G401 (cell line): ENCODE measurements around the gene PTGES3L. TPM values are rescaled to one million over a fixed set of nuclear protein-coding genes. Genes with fewer than 3 reads are reported as not detected.
A peak's percentile ranks its signal among the peaks of the same experiment; 100 is the strongest.

Source experiments
- DNase-seq: peaks from one replicate; pipeline ENCODE4 v3.0.0-alpha.2; 2015; ENCODE audit warnings: low spot score
- in situ Hi-C: cut with HindIII; loops from 2 replicates; pipeline ENCODE4 v1.10.0; 2016; ENCODE audit warnings: low sequenced_read_pairs, mixed read lengths
- total RNA-seq: library from RNA; depleted of rRNA; stranded (reverse); fragments of >200 nt; shearing (Covaris generic); gene quantifications from 2 replicates; pipeline ENCODE4 v1.2.3, GENCODE V29; 2014; rRNA removed

The PTGES3L gene
- total RNA-seq = not detected in 2 replicates

- in situ Hi-C loops = no loop called here
- DNase-seq = no peak
Measured at GRCh38 chr17:42979511-42980273, at the start of gene PTGES3L. Gene PTGES3L, minus strand, starts transcription at chr17:42980080. Its CDS starts 27 bp downstream, at chr17:42980053.

DNA sequence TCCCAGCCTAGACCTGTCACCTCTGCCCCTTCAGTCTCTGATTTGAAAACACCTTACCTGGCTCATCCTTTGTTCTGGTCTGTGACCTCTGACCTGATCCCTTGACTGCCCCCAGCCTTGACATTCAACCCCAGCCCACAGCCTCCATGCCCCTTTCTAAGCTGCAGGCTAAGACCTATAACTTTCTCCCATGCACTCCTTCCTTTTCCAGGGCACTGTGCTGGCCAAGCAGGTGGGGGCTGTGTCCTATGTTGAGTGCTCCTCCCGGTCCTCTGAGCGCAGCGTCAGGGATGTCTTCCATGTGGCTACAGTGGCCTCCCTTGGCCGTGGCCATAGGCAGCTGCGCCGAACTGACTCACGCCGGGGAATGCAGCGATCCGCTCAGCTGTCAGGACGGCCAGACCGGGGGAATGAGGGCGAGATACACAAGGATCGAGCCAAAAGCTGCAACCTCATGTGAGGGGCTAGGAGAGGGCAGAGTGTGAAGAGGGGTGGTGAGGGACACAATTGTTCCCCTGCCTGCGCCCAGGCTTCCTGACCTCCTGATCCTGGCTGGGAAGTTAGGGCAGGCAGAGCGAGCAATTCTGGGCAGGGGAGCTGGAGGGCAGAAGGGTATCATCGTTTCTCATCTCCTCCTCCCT lies 48.5 kb upstream of the PTGES3L start:
- in situ Hi-C loops = no loop called here

DNA sequence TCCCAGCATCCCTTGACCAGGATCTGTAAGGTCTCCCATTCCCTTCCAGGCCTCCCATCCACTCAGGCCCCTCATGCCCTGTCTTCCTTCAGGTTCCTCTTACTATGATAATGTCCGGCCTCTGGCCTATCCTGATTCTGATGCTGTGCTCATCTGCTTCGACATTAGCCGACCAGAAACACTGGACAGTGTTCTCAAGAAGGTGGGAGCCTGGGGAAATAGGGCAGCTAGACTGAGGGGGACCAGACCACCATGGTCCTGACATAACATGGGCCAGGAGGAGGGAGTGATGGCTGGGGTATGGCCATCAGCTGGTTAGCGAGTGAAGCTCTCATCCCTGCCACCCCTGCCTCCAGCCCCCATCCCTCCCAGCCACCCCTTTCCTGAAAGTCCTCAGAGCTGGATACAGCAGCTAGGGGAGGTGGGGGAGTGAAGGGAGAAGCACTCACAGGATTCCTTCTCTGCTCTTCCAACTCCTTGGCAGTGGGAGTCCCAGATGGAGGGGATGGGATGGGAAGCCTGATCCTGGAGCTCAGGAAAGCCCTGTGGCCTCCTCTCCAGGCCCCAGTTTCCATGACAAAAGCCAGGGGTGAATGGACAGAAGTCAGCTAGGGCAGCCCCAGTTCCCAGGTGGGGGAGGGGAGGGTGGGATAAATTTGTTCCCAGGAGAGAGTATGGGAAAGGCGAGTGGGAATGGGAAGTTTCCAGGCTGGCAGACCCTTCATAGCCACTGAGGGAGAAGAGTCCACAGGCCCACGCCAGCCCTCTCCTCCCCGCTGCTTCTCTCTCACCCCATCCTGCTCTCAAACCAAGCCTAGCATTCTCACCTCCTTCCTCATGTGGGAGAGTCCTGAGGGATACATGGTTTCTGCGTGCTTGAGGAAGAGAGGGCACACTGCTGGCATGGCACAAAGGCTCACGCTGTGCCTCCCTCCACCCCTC lies 47.5 kb upstream of the PTGES3L start:
- DNase-seq = no peak
- in situ Hi-C loops = no loop called here

More for the DNA sequence above, 48.5 kb upstream of the PTGES3L start:
- DNase-seq = no peak

DNA sequence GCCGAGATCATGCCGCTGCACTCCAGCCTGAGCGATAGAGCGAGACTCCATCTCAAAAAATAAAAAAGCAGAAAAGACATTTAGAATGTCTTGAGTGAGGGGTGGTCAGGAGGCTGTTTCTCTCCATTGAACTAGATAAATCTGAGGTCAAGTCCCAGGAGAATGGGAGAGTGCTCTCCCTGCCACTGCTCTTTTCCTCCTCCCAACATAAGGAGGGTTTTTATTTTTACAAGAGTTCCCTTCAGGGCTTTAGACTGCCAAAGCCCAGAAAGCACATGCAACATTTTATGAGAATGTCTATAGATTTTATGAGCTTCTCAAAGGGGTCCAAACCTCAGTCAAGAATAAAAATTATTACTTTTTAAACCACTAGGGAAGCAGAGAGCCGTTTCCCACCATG lies 46.7 kb upstream of the PTGES3L start:
- no peak for DNase-seq
- in situ Hi-C loops = no loop called here

DNA sequence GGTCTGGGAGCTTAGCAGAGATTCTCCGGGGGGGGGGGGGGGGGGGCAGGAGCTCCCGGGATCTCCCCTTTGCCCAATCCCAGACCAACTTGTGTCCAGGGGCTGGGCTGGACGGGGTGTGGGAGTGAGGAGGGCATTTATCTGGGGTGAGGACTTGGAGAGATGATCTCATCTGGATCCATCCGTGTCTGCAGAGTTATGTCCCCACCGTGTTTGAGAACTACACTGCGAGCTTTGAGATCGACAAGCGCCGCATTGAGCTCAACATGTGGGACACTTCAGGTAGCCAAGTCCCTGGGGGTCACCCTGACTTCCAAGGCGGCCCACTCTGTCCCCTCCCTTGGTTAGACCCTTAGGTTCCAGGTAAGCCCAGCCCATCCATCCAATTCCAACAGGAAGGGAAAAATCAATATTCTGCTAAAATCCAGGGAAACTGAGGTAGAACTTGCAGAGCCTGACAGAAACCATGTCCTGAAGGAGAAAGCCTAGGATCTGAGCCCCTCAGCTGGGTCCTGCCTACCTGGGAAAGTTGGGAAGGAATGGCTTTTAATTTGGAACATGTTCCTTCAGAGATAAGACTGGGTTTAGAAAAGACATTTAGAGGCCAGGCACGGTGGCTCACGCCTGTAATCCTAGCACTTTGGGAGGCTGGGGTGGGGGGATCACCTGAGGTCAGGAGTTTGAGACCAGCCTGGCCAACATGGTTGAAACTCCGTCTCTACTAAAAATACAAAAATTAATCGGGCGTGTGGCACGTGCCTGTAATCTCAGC lies 46.1 kb upstream of the PTGES3L start:
- in situ Hi-C loops = no loop called here
- no peak for DNase-seq

GRCh38 chr17:43025290-43025657 lies 45.4 kb upstream of the PTGES3L start:
- DNase-seq = no peak
- in situ Hi-C loops = no loop called here

DNA sequence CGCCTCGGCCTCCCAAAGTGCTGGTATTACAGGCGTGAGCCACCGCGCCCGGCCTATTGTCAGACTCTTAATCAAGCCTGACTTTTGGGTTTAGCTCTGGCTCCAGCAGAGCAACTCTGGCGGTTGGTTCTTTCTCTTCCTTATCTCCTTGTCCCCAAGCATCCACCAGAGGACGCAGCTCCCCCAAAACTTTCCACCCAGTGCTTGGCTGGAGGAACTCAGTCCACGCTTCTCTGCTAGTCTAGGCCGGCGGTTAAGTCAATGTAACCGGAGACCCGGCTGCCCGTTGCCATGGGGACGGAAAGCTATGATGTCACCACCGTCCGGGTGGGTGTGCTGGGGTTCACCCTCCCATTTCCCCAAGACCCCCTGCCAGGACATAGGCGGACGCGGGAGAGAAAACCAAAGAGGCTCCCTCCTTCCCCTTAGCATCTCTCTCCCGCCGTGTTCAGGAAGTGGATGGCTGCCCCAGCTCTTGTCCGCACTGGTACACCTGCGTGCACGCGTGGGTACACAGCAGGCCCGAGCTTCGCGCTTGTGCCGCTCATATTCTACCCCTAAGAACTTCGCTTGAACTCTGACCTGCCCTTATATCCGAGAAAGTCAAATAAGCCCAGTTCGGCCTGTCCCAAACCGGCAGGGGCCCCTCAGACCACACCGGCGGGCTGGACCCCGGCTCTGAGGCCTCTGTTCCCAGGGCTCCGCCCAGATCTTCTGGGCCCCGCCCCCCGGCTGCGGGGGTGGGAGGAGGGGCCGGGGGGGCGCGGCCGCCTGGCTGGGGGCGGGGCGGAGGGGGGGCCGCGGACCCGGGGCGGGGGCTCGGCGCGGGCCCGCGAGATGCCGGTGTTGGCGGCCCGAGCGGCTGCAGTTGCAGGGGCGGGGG lies 44.8 kb upstream of the PTGES3L start, which contains the start of gene RND2:
Gene RND2 (plus strand): TSS at position 825 of the 883 bp plus-strand sequence. CDS start 117 bp downstream, outside the sequence.
- peak; percentile 91 for DNase-seq
- in situ Hi-C loops = no loop called here

DNA sequence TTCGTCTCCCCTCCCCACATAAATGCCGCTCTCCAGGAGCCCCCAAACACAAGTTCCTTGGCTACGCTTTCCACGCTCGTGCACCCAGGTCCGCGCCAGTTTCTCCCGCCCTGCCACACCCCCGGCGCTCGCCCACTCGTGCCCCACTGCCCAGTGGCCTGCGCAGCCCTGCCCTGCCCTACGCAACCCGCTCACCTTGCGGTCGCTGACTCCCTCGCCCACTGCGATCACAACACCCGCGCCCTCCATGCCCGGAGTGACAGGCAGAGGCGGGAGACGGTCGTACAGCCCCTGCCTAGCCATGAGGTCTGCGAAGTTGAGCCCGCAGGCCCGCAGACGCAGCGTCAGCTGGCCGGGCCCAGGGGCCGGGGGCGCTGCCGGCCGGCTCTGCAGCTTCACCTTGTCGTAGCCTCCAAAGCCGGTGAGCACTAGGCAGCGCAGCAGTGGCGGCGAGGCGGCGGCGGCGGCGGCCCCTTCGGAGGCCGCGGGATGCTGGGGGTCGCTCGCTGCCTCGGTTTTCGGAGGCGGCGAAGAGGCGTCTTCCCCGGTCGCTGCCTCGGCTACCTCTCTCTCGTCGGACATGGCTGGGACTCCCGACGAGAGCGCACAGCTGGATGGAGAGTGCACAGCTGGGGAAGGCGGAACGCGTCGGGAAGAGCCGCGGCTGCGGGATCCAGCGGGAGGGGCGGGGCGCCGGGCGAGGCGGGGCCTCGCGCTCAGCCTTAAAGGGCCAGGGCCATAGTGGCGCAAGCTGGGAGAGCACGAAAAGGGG lies 42.0 kb upstream of the PTGES3L start, which contains the start of gene VAT1:
Gene VAT1 (minus strand): TSS at position 645 of the 772 bp plus-strand sequence. CDS start 63 bp downstream, at position 582.
- in situ Hi-C loops = no loop called here
- peak; percentile 76 for DNase-seq

- DNase-seq = peak; percentile 48
- in situ Hi-C loops = no loop called here
Measured at GRCh38 chr17:43020789-43021740, 41.2 kb upstream of the PTGES3L start.

DNA sequence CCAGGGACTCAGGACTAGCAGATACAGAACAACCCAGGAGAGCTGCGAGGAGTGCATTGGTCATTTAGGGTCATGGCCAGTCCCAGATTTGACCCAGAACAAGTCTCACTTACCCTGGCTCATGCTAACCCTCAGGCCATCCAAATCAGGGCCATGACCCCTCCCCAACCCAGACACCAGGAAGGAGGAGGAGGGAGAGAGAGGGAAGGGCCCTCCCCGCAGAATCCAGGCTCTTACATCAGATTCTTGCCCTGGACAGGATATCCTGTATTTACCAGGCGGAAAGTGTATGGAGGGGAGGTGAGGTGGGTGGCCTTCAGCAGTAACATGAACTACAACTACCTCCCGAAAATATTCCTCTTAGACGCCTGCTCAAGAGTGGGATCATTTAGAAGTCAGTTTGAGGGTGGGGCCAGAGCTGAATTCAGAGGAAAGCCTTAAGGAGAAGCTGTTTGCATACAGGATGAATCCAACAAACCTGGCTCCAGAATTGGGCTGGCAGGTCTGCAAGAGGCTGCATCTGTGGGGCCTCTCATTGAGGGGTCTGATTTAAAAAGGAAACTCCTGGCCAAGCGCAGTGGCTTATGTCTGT lies 40.2 kb upstream of the PTGES3L start:
- in situ Hi-C loops = no loop called here
- no peak for DNase-seq

GRCh38 chr17:43019418-43019817 lies 39.5 kb upstream of the PTGES3L start:
- in situ Hi-C loops = no loop called here
- DNase-seq = no peak

DNA sequence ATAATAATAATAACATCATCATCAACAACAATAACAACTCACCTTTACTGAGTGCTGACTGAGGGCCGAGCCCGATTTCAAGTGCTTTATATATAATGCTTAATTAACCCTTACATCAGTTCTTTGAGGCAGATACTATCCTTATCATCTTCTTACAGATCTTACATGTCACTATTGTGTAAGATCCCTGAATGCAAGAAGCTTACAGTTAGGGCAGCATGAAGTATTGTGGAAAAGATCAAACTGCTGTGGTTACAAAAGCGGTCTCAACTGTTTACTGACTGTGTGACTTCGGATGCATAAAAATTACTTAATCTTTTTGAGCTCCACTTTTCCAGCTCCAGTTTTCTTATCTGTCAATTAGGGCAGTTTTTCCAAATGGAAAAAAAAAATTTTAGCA lies 39.1 kb upstream of the PTGES3L start:
- in situ Hi-C loops = no loop called here
- no peak for DNase-seq

- in situ Hi-C loops = no loop called here
- no peak for DNase-seq
Measured at GRCh38 chr17:43018008-43018853, 38.4 kb upstream of the PTGES3L start.

GRCh38 chr17:43016216-43016615 lies 36.3 kb upstream of the PTGES3L start:
- in situ Hi-C loops = no loop called here
- no peak for DNase-seq

DNA sequence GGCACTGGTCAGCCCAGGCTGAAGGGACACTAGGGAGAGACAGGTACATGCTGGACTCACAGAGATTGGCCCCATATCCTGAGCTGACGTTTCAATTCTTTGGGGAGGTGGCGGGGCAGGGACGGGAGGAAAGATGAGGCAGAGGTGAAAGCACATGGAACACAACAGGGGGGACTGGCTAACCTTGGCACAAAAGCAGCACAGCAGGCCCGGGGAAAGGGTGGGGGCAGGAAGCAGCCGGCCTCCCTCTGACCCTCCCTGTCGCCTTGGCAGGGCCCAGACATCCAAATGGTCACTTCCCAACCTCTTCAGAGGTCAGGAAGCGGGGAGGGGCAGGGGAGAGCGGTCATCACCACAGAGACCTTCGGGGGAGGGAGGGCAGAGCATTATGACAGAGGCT lies 35.7 kb upstream of the PTGES3L start:
- in situ Hi-C loops = no loop called here
- no peak for DNase-seq
